Liver (tissue), 3 donors: ENCODE measurements around the gene EIF1AD.

Experiments
- ATF3 ChIP-seq: IDR thresholded peaks from 2 replicates; pipeline ENCODE4 v1.6.1; 2016; ENCODE audit warnings: antibody characterized with exemption
- CTCF ChIP-seq: fragments of 150-350 bp; IDR thresholded peaks from 2 replicates; pipeline ENCODE4 v1.5.1; 2017; ENCODE audit warnings: improper control_type of control experiment, low read depth, low read length; ENCODE audit not compliant: missing input control
- EGR1 ChIP-seq, 2 donors: IDR thresholded peaks; 2 replicates each; pipeline ENCODE4 v1.6.1; 2016 to 2018; ENCODE audit warnings: antibody characterized with exemption in 2 of 2, low read depth in 2 of 2
- GABPA ChIP-seq, 2 donors: IDR thresholded peaks in 1 of 2; conservative IDR thresholded peaks in 1 of 2; 2 replicates each; pipeline ENCODE4 v1.6.1; 2016; ENCODE audit warnings: antibody characterized with exemption in 2 of 2, mild to moderate bottlenecking in 1 of 2, moderate library complexity in 1 of 2
- JUND ChIP-seq, 2 donors: IDR thresholded peaks; 2 replicates each; pipeline ENCODE4 v1.6.1; 2016; ENCODE audit warnings: antibody characterized with exemption in 2 of 2
- RAD21 ChIP-seq, 2 donors: IDR thresholded peaks; 2 replicates each; pipeline ENCODE4 v1.6.1; 2016; ENCODE audit warnings: antibody characterized with exemption in 2 of 2, mild to moderate bottlenecking in 2 of 2
- REST ChIP-seq: IDR thresholded peaks from 2 replicates; pipeline ENCODE4 v1.6.1; 2016; ENCODE audit warnings: antibody characterized with exemption, mild to moderate bottlenecking
- SP1 ChIP-seq: IDR thresholded peaks from 2 replicates; pipeline ENCODE4 v1.6.1; 2018; ENCODE audit warnings: antibody characterized with exemption, mild to moderate bottlenecking
- donor health status: healthy.
- donor health status: healthy.

- TF ChIP-seq CTCF (no peak), JUND (IDR thresholded peaks at IDR 0.05) (no peak), RAD21 (IDR thresholded peaks at IDR 0.05) (no peak), EGR1 (IDR thresholded peaks at IDR 0.05; ENCODE audit: low read depth in 2 of 2) (no peak), REST (no peak), SP1 (no peak), ATF3 (no peak), GABPA (IDR thresholded peaks at IDR 0.05 in 1 of 2, conservative IDR thresholded peaks at IDR 0.05 in 1 of 2) (no peak)
These were observed 54.8 kb downstream of the EIF1AD start for GRCh38 chr11:65947133-65947532.
